Measurements from ENCODE around the gene VGLL4.
"Not testable (repeated sequence)": the region's sequence is repeated elsewhere in the genome, so short reads cannot be mapped to it uniquely, and the experiment has no call there.

VGLL4 gene

DNA sequence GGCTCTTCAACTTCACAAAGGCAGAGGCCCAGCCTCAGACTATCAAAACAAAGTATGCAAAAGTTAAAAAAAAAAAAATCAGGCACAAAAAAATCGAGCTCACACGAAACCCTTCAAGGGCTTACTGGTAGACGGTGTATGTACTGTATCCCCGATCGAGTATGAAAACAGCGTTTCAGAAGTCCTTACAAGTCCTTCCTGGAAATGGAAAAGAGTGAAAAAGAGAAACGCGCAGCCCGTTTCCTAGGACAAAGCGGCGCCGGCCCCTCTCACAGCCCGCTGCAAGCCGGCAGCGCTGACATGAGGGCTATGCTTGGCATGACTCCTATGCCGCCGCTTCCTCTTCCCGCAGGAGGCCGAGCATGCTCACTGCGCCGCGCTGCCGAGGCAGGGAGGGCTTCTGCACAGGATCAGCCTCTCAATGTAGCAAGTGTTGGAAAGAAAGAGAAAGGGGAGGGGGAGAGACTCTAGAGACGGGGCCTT, at the start of gene VGLL4:
TSS of gene VGLL4 (minus strand) at position 311 of the 483 bp plus-strand sequence. CDS start 397 bp downstream, outside the sequence.
- peak within 1 kb of the TSS; percentile 92 for H3K4me3 ChIP-seq (ENCODE audit: low read depth, low read length)
- TF ChIP-seq CTCF (IDR thresholded peaks at IDR 0.05; ENCODE audit: low read depth, low read length), result no peak

- no peak overlapping the region for H3K4me3 ChIP-seq (ENCODE audit: low read depth, low read length)
- no peak for TF ChIP-seq CTCF (IDR thresholded peaks at IDR 0.05; ENCODE audit: low read depth, low read length)
These were observed 48.8 kb upstream of the VGLL4 start for GRCh38 chr3:11692532-11692813.

DNA sequence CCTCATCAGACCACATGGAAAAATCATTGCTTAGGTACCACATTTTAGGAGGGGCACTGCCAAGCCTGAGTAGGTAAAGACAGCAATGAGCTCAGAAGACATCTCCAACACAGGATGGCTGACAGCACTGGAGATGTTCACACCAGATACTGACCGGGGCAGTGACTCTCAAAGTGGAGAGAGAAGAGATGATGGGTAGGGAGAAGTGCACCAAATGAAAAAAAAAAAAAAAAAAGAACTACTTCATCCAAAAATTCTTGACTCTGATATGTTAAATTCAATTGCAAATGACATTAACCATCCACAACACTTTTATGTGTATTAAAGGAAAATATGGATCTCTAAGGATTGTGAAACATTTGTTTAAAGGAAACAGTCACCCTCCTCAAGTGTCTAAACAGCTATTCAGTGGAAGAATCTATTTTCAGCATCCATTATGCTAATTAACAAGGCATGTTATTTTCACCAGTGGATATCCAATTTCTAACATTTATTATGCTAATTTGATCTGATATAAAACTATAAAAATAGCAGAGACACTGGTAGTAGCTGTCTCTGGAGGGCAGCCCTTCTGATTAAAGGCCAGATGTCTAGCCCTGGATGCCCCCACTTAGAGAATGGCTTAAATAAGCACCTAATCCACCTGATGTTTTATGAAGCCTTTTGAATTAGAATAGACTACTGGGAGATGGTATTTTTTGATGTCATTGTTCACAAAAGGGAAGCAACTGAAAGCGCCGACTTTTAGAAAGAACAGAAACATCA, 48.2 kb upstream of the VGLL4 start:
- no peak for TF ChIP-seq CTCF (IDR thresholded peaks at IDR 0.05; ENCODE audit: low read depth, low read length)
- H3K4me3 ChIP-seq (ENCODE audit: low read depth, low read length), result no peak overlapping the region

DNA sequence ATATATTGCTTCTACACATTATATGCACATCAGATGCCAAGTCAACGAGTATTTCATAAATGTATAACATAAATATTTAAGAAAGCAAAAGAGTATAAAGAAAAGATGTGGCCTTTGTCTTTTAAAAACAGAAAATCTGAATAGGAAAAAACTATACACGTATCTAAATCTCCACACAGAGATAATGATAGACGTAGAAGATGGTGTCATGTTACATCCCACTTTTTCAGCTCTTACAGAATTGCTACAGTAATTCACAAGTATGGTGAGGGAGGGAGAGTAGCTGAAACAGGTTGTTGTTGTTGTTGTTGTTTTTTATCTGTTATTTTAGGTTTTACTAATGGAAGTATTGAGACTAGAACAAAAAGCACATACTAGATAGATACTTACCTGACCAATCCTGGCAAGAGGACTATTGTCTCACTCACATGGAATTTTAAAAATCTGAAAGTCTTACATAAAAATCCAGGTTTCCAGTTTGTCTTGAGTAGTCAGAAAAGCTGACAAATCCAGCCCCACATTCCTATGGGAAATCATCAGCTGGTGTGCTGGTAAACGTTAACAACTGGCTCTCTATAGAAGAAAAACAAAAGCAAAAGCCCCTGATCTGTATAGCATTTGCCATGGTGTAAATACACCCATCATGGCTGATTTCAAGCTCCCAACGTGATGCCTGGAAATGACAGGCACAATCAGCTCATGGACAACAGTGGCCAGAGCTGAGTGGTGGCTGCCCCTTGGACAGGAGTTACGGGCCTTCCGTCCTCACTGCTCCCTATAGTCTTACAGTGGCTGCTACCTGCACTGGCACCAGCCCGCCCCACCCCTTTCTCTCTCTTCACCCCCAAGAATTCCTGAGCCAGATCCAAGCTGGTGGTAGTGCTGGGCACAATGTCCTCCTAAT, 47.4 kb upstream of the VGLL4 start:
- no peak for TF ChIP-seq CTCF (IDR thresholded peaks at IDR 0.05; ENCODE audit: low read depth, low read length)
- no peak overlapping the region for H3K4me3 ChIP-seq (ENCODE audit: low read depth, low read length)

- no peak overlapping the region for H3K4me3 ChIP-seq (ENCODE audit: low read depth, low read length)
- TF ChIP-seq CTCF (IDR thresholded peaks at IDR 0.05; ENCODE audit: low read depth, low read length), result no peak
These were observed 46.0 kb upstream of the VGLL4 start for GRCh38 chr3:11689749-11690148.

DNA sequence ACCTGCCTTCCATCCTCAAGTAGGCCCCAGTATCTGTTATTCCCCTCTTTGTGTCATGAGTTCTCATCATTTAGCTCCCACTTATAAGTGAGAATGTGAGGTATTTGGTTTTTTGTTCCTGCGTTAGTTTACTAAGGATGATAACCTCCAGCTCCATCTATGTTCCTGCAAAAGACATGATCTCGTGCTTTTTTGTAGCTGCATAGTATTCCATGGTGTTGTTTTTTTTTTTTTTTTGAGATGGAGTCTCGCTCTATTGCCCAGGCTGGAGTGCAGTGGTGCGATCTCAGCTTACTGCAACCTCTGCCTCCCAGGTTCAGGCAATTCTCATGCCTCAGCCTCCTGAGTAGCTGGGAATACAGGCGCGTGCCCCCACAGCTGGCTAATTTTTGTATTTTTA, 41.3 kb upstream of the VGLL4 start:
- not testable (repeated sequence) for H3K4me3 ChIP-seq (ENCODE audit: low read depth, low read length)

- no peak overlapping the region for H3K4me3 ChIP-seq (ENCODE audit: low read depth, low read length)
- TF ChIP-seq CTCF (IDR thresholded peaks at IDR 0.05; ENCODE audit: low read depth, low read length), result no peak
These were observed 36.8 kb upstream of the VGLL4 start for GRCh38 chr3:11680509-11680908.
